ENCODE data around the gene CTSH.

Gene CTSH, protein sequence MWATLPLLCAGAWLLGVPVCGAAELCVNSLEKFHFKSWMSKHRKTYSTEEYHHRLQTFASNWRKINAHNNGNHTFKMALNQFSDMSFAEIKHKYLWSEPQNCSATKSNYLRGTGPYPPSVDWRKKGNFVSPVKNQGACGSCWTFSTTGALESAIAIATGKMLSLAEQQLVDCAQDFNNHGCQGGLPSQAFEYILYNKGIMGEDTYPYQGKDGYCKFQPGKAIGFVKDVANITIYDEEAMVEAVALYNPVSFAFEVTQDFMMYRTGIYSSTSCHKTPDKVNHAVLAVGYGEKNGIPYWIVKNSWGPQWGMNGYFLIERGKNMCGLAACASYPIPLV

DNA sequence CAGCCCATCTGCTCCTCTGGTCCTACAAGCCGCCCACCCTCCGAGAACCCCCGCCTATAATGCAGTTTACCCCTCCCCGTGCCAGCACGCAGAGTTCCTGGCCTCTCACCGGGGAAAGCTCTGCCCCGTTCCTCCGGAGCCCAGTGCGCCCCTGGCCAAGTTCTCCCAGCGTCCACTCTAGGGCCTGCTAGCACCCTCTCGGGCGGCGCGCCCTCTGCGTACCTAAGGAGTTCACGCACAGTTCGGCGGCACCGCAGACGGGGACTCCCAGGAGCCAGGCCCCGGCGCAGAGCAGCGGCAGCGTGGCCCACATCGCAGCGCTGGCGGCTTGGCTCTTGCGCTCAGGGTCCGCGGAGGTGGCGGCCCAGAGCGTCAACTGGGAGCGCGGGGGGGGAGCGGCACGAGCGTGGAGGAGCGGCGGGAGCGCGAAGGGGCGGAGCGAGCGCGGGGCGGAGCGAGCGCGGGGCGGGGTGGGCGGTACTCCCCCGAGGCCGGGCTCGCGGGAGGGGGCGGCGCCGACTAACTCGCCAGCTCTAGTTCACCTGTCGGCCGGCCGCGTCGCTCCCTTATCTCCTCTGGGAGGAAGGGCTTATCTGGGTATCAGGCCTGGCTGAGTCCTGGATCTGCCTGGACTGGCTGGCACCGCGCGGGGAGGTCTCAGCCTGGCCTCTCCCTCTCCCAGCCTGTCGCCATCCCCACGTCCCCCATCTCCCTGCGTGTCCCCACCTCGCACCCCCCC, at the start of gene CTSH:
TSS of gene CTSH (minus strand) at position 378 of the 739 bp plus-strand sequence. CDS start at position 313, 65 bp downstream.
- peak in 1 of 2 experiments; percentile 65 for DNase-seq

DNA sequence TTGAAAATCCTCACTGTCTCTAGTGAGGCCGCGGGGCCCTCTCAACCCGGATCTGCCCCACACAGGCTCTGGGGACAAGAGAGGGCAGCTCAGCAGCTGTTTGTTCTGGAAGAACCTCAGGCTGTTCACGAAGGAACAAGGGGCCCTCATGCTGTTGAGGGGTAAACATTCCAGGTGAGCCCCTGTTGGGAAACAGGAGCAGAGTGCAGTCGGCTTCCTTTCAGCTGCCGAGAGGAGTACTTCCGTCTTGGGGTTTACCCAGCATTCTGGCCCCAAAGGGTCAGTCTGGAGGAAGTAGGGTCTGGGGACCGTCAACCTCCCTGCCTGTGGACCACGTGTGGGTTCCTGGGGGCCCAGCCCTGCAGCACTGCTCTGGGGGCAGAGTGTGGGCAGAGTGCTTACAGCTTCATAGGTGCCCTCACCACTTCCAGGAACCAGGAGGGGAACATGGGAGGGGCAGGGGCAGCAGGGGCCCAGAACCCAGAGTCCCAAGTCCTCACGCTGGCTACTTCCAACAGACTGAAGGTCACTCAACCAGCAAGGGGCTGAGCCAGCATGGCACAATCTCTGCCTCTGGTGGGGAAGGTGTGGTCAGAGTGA, 49.2 kb upstream of the CTSH start:
- no peak for DNase-seq

DNA sequence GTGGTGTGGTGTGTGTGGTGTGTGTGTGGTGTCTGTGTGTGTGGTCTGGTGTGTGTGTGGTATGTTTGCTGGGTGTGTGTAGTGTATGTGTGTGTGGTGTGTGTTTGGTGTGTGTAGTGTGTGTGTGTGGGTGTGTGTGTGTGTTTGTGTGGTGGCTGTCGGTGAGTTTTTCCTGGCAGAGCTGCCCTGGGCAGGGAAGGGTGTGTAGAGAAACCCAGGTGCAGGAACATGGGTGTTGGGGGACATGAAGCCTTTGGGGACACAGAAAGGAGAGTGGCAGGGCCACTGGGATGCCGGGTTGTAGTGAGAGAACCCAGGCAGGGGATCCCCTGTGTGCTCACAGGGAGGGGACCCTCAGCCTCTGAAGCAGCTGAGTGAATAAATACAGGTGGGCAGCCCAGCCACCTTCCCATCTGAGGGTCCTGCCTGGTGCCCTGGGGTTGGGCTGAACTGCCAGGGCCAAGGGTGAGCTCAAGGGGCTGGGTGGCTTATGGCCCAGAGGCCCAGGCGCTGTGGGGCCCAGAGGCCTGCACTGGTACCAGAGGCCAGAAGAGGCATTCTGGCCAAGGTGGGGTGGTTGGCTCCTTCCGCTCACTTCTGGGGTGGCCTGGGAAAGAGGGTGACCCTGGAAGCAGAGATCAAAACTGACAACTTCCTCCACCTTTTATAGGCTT, 48.5 kb upstream of the CTSH start:
- DNase-seq, result no peak

DNA sequence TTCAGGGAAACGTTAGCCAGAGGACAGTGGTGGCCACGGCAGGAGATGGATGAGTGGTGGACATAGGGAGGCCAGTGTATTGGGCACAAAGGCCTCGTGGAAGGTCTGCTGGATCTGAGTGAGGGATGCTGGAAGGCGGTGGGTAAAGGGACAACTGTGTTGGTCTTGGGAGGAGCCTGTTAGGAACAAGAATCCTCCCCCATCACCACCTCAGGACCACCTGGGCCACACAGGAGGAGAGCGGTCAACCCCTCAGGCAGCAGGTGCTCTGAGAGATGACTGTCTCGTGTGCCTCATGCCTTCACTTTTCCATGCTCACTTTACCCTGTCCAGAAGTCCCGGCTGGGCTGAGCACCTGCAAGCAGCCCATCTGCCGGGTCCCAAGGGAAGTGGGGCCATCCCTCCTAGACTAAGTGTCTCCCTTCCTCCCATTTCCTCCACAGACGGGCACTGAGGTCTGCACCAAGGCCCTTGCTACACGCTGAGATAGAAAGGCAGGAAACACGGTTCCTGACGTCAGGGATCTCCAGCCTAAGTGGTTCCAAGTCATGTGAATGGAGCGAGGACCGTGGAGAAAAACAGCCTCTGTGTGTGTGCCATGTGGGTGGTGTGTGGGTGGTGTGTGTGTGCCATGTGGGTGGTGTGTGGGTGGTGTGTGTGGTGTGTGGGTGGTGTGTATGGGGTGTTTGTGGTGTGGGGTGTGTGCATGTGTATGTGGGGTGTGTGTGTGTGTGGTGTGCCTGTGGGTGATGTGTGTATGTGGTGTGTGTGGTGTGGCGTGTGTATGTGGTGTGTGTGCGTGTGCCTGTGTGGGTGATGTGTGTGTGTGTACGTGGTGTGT, 47.8 kb upstream of the CTSH start:
- no peak for DNase-seq

DNA sequence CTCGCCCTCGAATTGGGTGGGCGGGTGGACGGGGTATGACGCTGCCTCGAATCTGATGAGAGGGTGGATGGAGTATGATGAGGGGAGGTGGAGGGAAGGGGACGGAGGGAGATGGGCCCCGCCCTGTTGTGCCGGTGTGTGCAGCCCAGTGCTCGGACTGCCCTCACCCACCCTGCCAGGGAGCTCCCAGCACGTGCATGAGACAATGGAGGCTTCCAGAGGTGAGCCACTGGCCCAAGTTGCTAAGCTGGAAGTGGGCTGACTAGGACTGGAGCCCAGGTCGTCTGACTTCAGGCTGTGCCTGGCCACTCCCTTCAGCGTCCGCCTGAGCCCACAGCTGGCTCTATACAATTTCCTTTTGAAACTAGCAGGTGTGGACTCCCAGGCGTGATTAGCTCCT, 47.0 kb upstream of the CTSH start:
- no peak for DNase-seq

DNA sequence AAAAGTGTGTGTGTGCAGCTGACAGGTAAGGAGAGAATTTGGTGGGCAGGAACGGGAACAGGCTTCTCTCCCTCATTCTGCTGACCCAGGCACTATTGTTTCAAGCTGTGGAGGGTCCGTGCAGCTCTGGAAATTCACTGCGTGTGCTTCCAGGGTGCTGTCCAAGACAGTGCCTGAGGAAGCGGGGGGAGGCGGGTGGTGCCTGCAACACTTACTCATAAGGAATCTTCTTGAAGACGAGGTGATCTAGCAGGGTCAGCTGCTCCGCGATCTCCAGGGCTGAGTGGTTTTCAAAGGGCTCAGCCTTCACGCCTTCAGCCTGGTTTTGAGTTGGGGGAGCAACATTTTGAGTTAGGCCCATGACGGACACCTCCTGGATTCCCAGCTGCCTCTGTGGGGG, 46.6 kb upstream of the CTSH start:
- no peak for DNase-seq

DNA sequence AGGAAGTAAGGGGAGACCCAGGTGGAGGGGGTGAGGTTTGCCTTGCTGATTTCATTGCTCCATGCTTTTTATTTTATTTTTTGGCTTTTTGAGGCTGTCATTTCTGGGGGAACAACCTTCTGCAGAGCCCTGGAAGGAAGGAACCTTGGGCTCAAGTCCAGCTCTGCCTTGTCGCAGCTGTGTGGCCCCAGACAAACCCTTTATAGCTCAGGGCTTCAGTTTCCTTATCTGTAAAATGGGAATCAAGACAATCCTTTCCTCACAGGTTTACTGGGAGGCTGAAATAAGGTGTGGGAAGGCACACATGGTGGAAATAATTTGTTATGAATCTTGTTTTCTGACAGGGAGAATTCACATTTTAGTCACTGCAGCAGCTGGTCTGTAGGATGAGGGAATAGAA, 45.4 kb upstream of the CTSH start:
- DNase-seq, result no peak

DNA sequence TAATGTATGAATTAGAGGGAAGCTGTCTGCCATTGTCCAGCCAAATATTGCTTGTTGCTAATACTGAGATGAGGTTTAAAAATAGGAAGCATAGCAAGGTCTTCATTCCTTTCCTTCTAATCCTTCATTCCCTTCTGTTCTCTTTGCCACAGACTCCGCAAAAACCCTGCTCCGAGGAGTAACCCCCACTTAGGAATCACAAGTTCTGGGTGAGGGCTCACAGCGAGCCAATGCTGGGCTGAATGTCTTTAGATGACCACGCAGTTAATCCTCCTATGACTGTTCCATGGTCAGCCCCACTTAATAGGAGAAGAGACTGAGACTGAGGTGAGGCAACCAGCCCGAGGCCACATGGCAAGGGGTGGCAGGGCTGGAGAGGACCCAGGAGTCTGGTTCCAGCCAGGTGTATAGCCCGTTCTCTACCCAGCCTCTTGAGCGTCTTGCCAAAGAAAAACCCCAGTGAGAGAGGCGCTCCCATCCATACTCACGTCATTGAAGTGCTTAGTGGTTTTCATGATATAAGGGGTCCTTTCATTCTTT, 44.9 kb upstream of the CTSH start:
- DNase-seq, result no peak

DNA sequence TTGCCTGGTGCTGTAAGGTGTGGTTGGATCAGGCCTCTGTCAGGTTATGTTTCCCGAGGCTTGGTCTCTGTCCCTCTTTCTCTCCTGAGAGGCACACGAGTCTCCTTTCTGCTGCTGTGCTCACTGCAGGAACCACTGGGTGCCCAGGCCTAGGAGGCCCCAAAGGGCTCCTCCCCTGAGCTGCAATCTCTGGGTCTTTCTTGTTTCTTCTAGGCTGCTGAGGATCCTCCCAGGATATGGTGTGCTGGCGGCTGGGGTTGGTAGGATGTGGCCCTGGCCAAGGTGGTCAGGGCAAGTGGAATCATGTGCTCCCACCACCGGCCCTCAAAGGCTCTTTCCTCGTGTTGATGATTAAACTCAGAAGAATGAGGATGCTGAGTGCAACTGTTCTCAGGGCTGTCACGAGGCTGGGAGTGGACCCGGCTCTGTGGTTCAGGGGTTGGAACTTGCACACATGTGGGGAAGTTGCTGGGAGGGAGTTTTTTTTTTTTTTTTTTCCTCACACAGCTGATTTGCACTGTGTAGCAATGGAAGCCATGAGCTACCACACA, 43.6 kb upstream of the CTSH start:
- DNase-seq, result no peak

DNA sequence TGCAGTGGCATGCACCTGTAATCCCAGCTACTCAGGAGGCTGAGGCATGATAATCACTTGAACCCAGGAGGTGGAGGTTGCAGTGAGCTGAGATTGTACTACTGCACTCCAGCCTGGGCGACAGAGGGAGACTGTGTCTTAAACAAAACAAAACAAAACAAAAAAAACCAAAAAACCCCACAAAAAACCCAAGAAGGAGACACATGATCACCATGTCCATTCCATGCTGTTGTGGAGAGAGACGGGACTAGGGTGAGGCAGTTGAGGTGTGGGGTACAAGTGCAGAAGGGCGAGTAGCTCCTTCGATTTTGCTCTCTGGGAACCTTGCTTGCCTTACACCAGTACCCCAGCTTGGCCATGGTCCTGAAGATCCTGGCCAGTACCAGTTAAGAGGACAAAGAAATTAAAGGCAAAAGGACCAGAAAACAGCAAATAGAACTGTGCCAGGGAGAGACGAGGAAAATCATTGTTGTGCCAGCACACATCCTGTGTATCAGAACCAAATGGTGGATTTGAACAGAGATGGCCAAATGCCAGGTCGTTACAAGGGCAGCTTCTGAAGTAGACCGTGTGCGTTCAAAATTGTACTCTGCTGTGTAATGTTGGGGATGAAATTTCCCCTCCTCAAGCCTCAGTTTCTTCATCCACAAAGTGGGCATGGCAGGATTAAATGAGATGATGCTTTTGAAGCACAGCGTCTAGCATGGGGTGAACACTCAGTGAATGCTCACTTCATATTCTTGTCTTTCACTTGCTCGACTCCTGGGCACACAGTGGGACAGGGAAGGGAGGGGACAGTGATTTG, 42.9 kb upstream of the CTSH start:
- DNase-seq, result no peak

DNA sequence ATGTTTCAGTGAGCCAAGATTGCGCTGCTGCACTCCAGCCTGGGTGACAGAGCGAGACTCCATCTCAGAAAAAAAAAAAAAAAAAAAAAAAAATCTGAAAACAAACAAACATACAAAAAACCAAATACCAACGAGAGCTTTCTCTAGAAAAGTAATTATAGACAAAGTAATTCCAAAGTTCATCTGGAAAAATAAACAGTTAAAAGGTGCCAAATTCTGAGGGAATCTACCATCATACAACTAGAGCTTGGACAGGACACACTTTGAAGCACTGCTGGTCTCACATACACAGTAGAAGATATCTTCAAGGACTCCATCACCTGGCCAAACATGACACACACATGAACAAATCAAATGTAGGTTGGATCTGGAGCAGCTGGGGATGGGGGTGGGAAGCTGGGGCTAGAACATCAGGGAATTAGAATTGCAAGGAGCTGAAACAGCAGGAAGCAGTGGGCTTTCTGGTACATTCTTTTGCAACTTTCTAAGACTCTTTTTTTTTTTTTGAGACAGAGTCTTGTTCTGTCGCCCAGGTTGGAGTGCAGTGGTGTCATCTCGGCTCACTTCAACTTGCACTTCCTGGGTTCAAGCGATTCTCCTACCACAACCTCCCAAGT, 41.1 kb upstream of the CTSH start:
- DNase-seq, result no peak

DNA sequence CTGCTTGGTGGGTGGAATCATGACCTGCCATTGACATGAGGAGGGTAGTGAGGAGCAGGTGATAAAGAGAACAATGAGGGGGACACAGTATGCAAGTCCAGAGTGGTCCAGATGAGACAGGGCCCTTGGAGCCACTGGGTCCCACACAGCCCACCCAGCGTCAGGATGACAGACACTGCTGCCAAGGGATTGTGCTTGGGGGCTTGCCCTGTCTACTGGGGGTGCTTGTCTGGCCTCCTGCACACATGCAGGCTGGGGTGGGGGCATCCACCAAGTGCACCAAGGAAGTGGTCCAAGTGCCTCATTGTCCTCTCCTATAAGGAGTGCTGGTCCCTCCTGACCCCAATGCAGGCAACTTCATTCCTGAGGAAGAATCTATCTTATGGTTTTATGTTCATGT, 39.2 kb upstream of the CTSH start:
- DNase-seq, result no peak

DNA sequence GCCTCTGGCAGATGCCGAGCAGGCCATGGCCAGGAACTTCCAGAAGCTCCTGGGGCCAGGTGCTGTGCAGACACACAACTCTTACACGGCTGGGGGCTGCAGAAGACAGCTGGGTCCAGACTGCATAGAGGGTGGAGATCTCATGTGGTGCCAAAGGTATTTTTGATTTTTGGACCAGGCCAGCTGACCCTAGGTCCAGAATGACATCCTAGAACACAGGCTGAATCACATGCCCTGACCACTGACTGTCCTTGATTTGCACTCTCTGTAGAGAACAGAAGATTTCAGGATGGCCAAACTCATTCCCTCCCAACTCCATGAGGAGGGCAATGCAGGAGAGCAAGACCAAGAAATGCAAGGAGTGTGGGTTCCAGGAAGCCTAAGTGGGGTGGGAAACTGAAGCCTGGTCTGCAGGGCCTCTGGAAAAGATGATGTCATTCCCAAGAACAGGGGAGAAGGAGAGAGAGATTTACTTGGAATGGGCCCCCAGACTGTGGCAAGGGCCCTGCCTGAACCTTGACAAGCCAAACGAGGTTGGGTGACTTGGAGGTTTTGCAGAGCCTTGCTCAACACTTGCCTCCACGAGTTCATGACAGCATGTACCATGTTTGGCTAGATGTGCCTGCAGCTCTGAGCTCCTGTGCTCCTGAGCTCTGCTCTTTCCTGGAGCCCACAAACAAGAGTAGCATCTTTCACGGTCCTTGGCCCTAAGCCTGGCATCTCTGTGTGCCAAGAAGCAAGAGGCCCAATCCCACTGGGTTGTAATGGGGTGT, 38.5 kb upstream of the CTSH start:
- no peak for DNase-seq

DNA sequence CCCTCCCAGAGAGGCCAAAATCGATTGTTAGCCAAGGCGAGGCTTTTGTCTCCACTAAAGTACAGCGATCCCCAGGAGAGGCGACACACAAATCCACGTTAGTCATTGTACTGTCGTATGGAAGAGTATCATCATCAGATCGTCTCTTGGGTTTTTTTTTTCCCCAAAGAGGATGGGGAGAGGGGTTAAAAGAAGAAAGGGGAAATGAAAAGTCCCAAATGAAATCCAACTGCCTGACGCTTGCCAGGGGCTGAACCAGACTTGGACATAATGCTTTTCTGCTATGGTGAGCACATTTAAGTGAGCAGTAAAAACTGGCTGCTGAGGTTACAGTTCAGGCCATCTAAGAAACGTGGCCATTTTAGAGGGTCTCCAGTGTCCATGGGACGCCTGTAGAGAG, 37.9 kb upstream of the CTSH start:
- DNase-seq, result no peak

DNA sequence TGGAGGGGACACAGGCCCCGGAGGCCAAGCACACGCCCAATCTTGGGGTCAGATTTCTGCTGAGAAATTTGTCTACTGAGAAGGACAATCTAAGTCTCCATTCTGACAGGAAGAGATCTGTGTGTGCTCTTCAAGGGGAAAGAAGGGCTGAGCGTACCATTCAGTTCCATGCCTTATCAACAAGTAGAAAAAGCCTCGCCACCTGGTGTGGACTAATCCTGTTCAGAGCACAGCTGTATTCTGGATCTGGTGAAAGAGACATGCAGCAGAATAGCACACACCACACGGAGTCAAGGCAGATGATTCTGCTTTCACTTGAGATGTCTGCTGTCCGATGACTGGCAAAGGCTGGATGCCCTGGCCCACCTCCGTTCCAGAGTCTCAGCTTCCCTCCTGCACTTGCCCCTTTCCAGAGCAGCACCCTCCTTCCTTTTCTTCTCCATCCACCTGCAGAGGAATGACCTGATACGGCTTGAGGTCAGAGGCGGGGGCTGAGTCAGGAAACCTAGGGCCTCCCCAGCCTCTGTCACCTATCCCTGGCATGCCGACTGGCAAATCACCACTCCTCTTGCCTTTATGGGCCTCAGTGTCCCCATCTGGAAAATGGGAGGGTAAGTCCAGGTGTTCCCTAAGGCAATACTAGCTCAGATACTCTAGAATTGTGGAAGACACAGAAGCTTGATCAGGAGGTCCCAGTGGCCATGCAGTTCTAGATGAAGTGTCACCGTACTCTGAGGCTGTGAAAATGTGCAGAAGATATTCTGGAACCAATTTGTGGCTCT, 36.9 kb upstream of the CTSH start:
- no peak for DNase-seq

DNA sequence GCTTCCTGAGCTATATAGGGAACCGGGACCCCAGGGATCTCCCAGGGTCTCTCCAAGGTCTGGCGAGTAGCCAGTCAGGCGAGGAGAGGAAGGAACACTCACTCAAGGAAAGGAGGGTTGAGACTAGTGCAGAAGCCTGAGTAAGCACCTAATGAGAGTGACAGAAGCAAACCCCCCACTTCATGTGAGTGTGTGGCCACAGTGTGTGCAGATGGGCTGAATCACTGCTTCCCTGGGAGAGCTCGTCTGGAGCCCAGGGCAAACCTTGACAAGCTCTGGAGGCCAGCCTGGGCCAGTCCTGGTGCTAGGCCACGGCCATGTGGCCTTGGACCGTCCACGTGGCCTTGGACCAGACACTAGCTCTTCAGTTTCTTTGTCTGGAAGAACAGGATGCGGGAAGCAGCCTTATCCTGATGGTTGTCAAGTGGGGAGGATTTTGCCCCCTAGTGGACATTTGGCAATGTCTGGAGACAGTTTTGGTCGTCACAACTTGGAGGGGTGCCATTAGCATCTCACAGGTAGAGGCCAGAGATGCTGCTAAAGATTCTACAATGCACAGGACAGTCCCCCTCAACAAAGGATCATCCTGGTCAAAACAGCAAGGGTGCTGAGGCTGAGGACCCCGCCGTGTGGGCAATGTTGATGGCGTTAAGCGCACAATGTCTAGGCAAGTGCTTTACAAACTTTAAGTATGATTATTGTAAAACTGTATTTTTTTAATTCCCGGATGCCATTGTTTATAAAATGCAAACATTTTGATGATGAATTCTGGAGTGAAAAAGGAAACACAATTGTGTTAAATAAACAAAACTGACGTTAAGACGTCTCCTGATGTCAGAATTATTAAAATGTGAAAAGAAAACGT, 34.8 kb upstream of the CTSH start:
- peak; percentile 25 to 69 for DNase-seq

DNA sequence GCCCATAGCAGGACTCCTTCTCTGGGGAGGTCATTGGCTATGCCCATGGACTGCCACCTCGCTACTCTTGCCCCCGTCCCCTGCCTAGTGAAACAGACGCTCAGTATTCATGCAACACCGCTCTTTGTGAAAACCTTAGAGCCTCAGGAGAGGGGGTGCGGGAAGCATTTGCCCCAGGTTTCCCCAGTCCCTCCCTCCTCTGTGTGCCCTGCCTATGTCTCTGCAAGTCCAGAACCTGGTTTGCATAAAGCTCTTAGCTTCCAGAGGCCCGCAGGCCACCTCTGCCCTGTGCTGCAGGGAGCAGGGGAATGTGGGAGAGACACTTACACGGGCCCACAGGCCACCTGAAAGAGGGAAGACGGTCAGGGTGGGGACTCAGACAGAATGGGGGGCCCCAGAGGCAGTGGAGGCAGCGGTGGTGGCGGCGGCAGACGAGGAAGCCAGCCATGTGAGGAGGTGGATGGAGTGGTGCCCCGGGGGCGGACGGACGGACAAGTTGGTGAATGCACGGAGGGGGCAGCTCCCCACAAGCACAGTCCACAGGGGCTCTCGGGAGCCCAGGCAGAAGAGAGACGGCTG, 33.8 kb upstream of the CTSH start:
- DNase-seq, result no peak

All from NCI-H446 (cell line).